Globus pallidus (tissue), 1 donor: ENCODE results near the gene GRK5.

Source experiments
- DNase-seq: peaks from one replicate; pipeline ENCODE4 v3.0.0-alpha.2; 2015; ENCODE audit warnings: low spot score

Gene GRK5

DNA sequence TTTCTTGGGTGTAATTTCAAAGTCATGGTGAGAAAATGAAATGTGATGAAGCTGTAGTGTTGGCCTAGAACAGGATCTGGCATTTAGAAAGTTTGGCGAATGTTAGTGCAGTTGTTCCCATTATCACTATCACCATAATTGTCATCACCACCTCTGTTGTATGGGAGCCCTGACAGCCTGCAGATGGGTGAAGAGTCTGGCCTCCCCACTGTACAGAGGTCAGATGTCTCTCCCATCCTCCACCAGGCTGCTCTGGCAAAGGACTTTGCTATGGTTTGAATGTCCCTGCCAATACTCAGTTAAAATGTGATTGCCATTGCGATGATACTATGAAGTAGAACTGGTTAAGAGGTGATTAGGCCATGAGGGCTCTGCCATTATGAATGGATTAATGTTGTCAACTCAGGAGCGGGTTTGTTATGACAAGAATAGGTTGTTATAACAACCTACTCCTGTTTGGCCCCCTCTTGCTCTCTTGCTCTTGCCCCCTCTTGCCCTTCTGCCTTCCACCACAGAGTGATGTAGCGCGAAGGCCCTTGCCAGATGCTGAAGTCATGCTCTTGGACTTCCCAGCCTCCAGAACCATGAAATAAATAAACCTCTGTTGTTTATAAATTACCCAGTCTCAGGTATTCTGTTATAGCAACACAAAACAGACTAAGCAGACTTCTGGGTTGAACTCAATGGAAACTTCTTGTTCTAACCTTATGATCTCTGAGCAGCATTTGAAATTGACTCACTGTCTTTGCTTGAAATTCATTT, 90.0 kb downstream of the GRK5 start:
- DNase-seq: no peak

DNA sequence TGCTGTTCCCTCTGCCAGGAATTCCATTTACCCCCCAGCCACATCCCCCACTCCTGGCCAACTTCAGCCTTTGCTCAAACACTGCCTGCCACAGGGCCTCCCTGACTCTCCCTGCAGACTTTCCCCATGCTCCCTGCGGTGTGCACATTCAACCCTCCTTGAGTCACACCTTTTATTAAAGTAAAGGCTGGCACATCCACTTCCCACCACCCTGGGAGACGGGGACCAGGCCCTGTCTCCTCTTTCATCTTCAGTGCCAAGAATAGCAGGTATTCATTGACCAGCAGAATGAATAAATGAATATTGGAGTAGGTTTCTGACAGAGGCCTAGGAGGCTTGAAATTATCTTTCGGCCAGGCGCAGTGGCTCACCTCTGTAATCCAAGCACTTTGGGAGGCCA, 91.4 kb downstream of the GRK5 start:
- DNase-seq: no peak

DNA sequence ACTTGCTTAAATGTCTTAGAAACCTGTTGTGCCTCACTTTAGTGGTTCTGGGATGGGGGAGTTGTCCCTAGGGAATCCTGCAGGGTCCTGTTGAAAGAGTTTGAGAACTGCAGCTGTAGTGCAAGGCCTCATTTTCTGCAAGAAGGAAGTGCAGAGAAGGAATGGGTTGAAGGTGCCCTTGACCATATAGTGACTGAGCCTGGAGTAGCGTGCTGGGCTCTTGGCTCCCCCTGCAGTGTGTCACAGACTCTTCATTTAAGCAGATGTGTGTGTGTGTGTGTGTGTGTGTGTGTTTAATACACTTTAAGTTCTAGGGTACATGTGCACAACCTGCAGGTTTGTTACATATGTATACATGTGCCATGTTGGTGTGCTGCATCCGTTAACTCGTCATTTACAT, 92.2 kb downstream of the GRK5 start:
- DNase-seq: no peak

DNA sequence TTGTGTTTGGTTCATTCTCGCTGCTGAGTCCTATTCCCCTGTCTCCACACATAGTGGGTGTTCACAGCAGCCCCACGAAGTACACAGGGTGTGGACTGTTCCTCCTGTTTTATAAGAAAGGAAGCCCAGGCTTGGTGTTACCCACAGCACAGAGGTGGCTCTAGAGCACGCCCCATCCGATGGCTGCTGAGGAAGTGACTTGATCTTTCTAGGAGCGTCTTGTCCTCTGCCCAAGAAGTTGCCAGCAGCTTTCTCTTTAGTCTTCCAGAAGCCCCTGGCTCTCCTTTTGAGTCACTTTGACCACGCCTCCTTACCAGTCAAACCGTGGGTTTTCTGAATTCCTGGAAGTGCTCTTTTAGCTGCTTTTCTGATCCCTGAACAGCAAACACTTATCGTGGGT, 94.0 kb downstream of the GRK5 start:
- no peak for DNase-seq

DNA sequence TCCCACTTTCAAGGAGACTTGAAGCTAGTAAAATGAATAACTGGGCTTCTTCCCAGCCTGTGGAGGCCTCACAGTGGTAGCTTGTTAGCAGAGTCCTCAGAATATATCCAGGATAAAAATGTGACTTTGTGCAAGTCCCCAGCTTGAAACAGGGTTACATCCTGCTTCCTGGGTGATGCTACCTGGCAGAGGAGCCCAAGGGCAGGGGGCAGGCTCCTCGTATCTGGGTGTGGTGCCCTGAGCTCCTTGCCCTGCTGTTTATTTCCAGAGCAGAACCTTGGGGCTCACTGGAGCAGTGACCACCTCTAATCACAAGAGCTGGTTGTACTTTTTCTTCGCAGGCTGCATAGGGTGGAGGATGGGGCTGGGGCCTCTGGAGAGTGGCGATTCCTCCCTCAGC, 94.8 kb downstream of the GRK5 start:
- no peak for DNase-seq

DNA sequence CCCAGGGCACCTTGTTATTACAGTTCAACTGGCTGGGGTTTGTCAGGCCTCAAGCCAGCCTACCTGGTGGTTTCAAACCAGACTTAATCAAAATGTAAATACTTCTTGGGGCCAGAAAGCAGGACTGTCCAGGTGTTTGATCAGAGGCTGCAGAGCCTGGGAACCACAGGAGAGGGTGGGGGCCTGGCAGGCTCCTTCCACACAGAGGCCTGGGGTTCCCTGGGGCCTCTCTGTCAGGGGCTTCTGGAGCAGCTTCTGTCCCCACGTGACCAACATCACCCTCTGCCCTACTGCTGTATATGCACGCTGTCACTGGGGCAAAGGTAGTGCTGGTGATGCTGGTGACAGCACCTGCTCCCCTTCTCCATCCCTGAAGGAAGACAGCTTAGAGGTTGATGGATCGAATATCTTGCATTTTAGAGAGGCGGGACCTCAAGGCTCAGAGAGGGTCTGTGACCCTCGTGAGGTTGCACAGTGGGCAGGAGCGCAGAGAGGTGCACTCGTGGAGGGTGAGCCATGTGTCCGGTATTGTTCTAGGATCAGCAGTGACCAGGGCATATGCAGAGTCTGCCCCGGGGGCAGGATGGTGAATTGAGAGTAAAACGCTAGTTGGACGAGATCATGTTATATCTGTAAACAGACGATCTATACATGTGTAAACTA, 95.4 kb downstream of the GRK5 start:
- DNase-seq: no peak

DNA sequence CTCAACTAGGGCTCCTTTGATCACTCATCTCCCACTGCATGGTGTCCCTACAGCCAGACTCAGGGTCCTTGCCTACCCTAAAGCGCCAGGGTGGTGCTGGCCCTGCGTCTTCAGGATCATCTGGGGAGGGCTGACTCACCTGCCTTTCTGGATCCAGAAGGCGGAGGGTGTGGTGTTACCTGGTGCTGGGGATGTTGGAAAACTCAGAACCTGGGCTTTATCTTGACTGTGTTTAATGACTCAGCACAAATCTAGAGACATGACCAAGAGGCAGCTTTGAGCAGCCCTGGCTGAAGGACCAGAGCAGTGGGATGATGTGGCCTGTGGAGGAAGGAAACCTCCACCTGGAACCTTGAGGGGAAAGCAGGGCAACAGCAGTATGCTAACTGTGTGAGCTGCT, 96.5 kb downstream of the GRK5 start:
- no peak for DNase-seq

DNA sequence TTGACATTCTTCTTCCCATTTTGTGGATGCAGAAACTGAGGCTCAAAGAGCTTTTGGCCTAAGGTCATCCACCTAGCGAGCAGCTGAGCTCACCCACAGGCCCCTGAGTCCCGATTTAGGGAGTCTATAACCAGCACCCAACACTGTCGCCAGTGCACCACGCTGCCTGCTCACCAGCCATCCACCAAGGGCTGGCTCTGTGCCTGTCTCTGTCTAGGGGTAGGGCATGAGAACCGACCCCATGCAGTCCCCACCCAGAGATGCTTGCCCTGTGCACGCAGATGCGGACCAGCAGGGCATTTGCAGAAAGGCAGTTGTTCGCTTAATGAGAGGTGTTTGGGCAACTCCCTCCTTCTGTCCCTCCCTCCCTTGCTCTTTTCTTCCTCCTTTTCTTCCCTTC, 97.2 kb downstream of the GRK5 start:
- no peak for DNase-seq

DNA sequence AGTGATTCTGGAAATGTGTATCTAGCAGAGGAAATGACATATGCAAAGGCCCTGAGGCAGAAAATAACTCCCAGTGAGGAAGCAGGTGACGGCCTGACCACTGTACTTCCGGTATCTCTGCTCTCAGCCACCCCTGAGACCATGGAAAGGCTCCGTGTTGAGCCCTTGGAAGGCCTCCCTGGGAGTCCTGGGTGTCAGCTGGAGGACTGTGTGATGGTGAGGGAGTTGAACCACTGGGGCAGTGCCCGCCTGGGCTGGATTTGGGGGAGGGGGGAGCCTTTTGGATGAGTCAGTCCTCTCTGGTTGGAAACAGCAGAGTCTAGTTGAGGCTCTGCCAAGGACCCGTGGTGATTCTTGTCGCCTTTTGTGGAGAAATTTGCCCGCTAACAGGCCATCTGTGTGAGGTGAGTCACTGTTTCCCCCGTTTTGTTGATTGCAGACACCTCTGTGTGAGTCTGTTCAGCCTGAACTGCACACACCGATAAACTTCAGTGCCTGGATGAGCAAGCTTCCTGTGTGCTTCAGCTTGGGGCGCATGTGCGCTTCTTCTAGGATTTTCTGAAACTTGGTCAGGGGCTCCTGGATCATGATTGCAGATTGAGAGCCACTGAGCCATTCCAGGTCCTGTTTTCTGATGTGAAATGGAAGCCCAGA, 98.6 kb downstream of the GRK5 start:
- DNase-seq: no peak

DNA sequence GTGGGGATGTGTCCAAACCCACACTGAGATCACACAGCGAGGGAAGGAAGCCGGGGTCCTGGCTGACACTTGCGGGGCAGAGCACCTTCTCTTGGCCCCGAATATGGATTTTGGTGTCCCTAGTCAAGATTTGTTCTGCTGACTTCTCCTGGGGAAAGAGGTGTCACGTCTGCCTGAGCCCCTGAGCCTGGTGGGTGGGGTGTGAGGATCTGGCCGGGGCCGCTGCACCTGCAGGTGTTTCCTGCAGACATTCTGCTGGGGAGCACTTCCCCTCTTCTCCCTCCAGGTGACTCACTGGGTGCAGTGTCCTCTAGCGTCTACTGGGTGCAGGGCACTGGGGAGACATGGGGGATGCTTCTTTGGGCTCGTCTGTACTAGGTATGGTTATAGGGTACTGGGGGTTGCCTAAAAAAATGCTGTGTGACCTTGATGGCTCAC, 99.2 kb downstream of the GRK5 start:
- no peak for DNase-seq

DNA sequence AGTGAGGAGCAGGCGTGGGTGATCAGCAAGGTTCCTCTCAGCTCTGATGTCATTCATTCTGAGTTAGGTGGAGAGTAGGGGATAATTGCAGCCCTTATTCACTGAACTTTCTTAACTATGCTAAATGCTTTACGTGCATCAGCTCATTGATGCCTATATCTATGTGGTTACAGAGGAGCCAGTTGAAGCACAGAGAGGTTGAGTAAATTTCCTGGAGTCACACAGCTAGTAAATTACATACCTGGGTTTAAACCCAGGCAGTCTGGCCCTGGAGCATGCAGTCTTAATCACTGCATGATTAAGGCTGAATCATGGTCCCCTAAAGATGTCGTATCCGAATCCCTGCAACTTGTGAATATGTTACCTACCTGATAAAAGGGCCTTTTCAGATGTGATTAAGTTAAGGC, 99.6 kb downstream of the GRK5 start:
- no peak for DNase-seq

DNA sequence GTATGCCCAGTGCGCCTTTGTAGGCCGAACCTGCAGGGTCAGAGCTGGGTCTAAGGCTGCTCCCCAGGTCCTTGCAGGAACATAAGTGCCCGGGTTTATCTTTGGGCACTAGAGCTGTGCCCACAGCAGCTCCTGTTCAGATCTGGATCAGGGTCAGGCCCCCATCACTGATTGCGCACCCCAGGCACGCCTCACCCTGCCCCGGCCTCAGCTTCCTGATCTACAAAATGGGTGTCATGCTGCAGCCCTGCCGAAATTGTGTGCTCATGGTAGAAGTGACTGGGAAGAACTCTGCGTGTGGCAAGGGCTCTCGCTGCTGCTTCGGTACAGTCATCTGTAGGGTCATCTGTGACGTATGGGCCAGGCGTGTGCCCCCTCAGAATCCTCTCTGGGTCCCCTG, 100.7 kb downstream of the GRK5 start:
- DNase-seq: no peak

DNA sequence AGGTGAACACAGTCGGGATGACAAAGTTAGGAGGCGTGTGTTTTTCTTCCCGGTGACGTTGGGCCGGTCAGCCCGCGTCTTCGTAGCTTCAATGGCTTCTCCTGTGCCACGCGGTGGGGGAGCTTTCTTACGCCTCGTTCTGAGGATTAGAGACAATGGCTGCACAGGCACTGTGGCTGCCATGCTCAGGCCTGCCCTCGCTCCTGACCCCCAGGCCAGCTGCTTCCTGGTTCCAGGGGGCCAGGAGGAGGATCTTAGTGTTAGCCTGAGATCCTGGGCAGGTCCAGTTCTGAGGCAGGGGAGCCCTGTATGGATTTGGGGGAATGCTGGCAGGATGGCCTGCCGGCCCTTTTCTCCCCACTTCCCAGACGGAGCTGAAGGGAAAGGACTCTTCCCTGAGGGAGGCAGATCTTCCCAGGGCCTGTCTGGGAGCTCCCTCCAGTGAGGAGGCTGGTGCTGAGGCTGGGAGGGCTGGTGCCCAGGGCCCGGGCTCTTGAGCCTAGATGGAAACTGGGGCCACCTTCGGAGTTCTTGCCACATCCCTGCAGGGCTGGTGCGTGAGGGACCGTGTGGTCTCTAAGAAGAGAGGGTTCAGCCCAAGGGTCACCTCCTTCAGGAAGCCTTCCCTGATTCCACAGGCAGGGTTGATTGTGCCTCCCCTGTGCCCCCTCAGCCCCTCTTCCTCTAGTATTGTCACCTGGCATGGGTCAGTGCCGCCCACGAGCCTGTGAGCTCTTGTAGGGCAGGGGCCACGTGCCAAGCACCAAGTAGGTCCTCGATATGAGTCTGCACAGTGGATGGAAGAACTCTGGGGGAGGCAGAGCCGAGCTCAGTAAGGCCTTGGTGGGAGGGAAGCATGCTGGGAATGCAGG, 101.4 kb downstream of the GRK5 start:
- no peak for DNase-seq

DNA sequence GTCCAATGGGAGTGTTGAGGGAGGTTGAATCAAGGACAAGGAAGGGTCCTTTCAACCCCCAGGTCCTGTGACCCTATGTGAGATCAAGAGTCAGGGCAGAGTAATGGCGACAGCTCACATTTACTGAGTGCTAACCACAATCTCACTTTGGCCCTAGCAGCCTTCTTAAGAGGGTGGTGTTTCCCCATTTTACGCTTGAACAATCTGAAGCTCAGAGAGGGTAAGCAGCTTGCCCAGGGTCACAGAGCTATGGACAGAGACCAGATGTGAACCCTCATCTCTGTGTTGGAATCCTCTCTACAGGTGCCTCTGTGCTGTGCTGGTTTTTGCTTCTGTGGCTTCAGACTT, 102.0 kb downstream of the GRK5 start:
- DNase-seq: no peak

DNA sequence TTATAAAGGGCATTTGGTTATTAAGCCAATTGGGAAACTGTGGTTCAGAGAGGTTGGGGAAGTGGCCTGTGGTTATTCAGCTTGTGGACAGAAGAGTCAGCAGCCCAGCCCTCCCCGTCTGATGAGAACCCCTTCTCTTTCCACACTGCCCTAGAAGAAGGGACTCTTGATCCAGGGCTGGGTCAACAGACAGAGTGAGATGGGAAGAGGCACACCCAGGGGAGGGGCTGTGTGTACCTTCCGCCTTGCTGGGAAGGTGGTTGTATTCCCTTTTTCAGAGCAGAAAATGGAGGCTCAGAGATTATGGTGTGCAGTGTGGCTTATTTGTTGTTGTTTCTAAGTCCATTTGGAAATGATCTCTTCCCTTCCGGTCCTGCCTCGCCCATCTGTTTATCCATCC, 103.4 kb downstream of the GRK5 start:
- no peak for DNase-seq

DNA sequence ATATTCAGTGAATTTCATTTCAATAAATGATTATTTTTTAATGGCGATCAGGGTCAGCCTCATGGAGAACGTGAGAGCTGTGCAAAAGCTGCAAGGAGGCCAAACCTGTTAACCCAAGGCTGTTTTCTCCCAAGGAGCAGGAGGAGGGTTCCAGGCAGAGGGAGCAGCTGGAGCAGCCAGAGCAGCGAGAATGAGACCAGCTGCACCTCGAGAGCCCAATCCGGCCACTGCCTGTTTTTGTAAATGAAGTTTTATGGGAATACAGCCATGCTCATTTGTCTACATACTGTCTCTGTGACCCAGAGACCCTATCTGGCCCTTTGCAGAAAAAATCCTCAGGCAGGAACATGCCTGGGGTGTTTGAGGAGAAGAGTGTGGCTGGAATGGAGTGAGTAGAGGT, 104.9 kb downstream of the GRK5 start:
- no peak for DNase-seq

DNA sequence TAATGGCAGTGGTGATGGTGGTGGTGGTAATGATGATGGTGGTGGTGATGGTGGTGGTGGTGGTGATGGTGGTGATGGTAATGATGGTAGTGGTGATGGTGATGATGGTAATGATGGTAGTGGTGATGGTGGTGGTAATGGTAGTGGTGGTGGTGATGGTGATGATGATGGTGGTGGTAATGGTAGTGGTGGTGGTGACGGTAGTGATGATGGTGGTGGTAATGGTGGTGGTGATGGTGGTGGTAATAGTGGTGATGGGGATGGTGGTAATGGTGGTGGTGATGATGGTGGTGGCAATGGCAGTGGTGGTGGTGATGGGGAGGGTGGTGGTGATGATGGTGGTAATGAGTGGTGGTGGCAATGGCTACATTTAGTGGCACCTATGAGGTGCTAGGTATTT, 105.7 kb downstream of the GRK5 start:
- no peak for DNase-seq

DNA sequence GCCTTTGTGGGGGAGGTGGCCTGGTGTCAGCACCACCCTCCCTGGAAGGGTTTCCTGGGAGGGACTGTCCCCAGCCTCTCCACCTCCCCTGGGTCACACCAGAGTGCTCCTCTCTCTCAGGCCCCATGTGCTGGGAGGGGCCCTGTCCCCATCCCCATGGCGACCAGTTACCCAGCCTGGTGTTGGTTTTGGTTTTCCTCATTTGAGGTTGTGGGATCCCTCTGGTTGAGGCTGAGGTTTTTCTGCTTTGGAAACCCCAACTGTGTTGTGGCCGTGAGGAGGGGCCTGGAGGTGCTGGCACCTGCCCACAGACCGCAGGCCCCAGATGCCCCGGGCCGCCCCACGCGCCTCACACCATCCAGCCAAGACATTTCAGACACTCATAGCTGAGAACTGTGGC, 106.3 kb downstream of the GRK5 start:
- no peak for DNase-seq

DNA sequence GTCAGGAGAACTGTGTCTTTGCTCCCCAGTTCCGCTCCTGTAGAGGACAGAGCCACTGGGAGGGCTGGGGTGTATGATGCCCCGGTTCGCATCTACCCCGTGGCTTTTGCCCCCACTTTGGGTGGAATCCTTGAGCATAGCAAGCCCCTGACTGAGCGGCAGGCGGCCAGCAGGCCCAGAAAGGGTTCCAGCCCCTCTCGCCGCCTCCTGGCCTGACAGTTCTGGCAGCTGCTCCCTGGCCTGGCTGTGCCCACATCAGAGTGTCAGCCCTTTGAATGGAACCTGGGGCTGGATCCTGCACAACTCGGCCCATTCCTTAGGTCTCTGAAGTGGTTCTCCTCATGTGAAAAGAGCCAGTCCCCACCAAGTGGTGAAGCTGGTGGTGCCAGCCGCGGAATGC, 106.7 kb downstream of the GRK5 start:
- DNase-seq: no peak

DNA sequence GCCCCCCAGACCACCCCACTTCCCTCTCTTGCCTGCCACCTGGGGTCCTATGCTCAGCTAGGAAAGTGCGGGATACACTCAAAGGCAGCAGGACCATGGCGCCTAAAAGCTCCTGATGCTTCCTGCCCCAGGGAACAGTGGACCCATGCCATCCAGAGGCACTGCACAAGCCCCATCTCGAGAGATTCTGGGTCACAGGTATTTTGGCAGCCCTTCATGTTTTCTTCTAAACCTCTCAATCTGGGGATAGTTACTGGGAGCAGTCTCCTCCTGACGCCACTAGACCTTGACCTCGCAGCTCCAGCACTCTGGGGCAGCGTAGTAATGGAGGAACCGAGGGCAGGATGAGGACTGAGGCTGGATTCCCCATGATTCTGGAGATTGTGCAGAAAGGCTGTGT, 107.1 kb downstream of the GRK5 start:
- DNase-seq: no peak

DNA sequence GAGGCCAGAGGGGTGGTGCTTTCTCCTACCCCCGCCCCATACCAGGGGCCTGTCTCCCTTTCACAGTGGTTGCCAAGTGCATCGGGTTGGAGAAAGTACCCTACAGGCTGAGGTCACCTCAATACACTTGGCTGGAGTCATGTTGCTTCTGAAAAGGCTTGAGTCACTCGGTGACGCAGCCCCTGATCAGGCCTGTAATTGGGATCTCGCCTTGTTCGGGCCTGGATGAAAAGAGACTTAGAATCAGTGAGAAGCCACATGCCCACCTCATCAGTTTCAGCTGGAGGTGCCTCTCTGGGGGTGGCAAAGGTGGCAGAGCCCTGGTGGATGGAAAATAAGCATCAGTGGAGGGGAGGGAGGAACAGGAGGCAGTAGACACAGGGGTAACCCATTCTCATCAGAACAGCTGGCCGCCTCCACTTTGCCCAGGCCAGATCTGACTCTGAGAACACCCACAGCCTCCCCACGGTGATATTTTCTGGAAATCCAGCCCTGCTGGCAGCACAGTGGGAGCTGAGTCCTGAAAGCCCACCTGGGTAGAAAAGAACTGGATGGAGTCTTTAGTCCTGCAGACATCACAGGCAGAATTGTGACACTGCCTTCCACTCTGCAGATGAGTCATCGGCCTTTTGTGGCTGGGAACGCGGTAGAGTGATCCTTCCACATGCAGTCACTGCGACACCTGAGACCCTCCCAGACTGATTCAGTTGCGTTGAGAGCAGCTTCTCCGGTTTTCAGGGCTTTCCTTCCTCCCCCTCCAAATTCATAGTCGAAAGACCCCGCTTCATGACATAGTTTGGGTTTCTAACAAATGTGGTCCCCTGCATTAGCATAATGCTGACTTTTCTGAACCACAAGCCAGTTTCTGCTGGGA, 108.0 kb downstream of the GRK5 start:
- DNase-seq: no peak

DNA sequence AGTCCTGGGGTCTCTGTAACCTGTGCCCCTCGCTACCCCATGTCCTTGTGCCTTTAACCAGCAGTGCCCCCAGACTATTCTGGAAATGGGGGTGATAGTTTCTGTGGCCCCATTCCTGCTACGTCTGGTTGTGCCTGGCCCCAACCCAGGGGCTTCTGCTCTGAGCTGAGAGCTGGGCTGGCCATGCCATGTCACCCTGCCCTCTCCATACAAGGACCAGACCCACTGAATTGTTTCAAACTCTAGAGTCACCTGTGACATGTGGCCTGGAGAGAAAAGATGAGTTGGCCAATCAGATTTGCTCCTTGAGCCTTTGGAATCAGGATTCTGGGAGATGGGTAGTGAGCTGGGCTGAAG, 108.6 kb downstream of the GRK5 start:
- DNase-seq: no peak
